GM23248 (cell line): ENCODE results near the gene DDX4.
"Not testable (repeated sequence)": the region's sequence is repeated elsewhere in the genome, so short reads cannot be mapped to it uniquely, and the experiment has no call there.

Source experiments
- EZH2 ChIP-seq: fragments of 200-600 bp; sonication (generic); IDR thresholded peaks from 2 replicates; pipeline ENCODE4 v1.6.1; 2018; ENCODE audit warnings: antibody characterized with exemption, mild to moderate bottlenecking; ENCODE audit not compliant: insufficient read depth, poor library complexity, severe bottlenecking
- EZH2phosphoT487 ChIP-seq: fragments of 200-600 bp; sonication (generic); IDR thresholded peaks from 2 replicates; pipeline ENCODE4 v1.6.1; 2018; ENCODE audit warnings: antibody characterized with exemption, moderate library complexity, mild to moderate bottlenecking, low read depth; ENCODE audit not compliant: insufficient read depth

DNA sequence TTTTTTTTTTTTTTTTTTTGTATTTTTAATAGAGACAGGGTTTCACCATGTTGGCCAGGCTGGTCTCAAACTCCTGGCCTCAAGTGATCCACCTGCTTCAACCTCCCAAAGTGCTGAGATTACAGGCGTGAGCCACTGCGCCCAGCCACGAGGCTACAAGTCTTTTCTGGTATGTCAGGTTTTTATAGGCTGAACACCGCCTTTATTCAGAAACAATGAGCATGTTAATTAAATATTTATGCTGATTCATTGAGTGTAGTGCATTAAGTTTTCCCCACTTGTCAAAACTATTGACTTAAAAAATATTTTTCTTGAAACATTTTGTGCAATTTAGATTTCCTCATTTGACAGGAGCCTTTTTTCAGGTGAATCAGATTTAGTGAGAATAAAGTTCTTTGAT is 78.1 kb downstream of the DDX4 start:
- not testable (repeated sequence) for TF ChIP-seq EZH2, EZH2phosphoT487
